ENCODE data around the gene LHX3.

The LHX3 gene

GRCh38 chr9:136182850-136183422 is 22.0 kb downstream of the LHX3 start:
- TF ChIP-seq CTCF (IDR thresholded peaks at IDR 0.05) = no peak
- H3K9me3 Mint-ChIP-seq = no peaks in the 10 kb centered on the region
- H3K27me3 Mint-ChIP-seq (ENCODE audit: low read depth, poor library complexity) = peaks cover 64% of the 10 kb centered on the region
- H3K36me3 Mint-ChIP-seq (ENCODE audit: low read depth) = no peaks in the 10 kb centered on the region
- no peak for DNase-seq
- peaks cover 24% of the 10 kb centered on the region for H3K4me1 Mint-ChIP-seq
- H3K4me3 Mint-ChIP-seq = no peak overlapping the region
- no peak overlapping the region for H3K27ac Mint-ChIP-seq

GRCh38 chr9:136182420-136182787 is 22.5 kb downstream of the LHX3 start:
- Mint-ChIP-seq H3K4me1 (peaks cover 26% of the 10 kb centered on the region), H3K9me3 (no peaks in the 10 kb centered on the region), H3K27ac (no peak overlapping the region), H3K27me3 (ENCODE audit: low read depth, poor library complexity) (peaks cover 58% of the 10 kb centered on the region), H3K36me3 (ENCODE audit: low read depth) (no peaks in the 10 kb centered on the region), H3K4me3 (no peak overlapping the region)
- no peak for DNase-seq
- TF ChIP-seq CTCF (IDR thresholded peaks at IDR 0.05) = no peak

- peaks cover 56% of the 10 kb centered on the region for H3K27me3 Mint-ChIP-seq (ENCODE audit: low read depth, poor library complexity)
- H3K4me3 Mint-ChIP-seq = no peak overlapping the region
- H3K9me3 Mint-ChIP-seq = no peaks in the 10 kb centered on the region
- H3K27ac Mint-ChIP-seq = no peak overlapping the region
- peaks cover 29% of the 10 kb centered on the region for H3K4me1 Mint-ChIP-seq
- H3K36me3 Mint-ChIP-seq (ENCODE audit: low read depth) = no peaks in the 10 kb centered on the region
- no peak for TF ChIP-seq CTCF (IDR thresholded peaks at IDR 0.05)
- no peak for DNase-seq
Observed at GRCh38 chr9:136181784-136182419, 23.0 kb downstream of the LHX3 start.

GRCh38 chr9:136180586-136180985 is 24.3 kb downstream of the LHX3 start:
- H3K4me3 Mint-ChIP-seq = no peak overlapping the region
- TF ChIP-seq CTCF (IDR thresholded peaks at IDR 0.05) = no peak
- no peaks in the 10 kb centered on the region for H3K36me3 Mint-ChIP-seq (ENCODE audit: low read depth)
- H3K27ac Mint-ChIP-seq = no peak overlapping the region
- peaks cover 44% of the 10 kb centered on the region for H3K27me3 Mint-ChIP-seq (ENCODE audit: low read depth, poor library complexity)
- H3K4me1 Mint-ChIP-seq = peaks cover 33% of the 10 kb centered on the region
- H3K9me3 Mint-ChIP-seq = no peaks in the 10 kb centered on the region
- DNase-seq = no peak

- no peak for TF ChIP-seq CTCF (IDR thresholded peaks at IDR 0.05)
- no peak overlapping the region for H3K27ac Mint-ChIP-seq
- DNase-seq = no peak
- H3K27me3 Mint-ChIP-seq (ENCODE audit: low read depth, poor library complexity) = peaks cover 38% of the 10 kb centered on the region
- peaks cover 36% of the 10 kb centered on the region for H3K4me1 Mint-ChIP-seq
- H3K36me3 Mint-ChIP-seq (ENCODE audit: low read depth) = no peaks in the 10 kb centered on the region
- no peaks in the 10 kb centered on the region for H3K9me3 Mint-ChIP-seq
- no peak overlapping the region for H3K4me3 Mint-ChIP-seq
Observed at GRCh38 chr9:136179761-136180160, 25.2 kb downstream of the LHX3 start.

GRCh38 chr9:136179101-136179616 is 25.8 kb downstream of the LHX3 start:
- no peak for TF ChIP-seq CTCF (IDR thresholded peaks at IDR 0.05)
- Mint-ChIP-seq H3K4me1 (peaks cover 37% of the 10 kb centered on the region), H3K36me3 (ENCODE audit: low read depth) (no peaks in the 10 kb centered on the region), H3K27ac (no peak overlapping the region), H3K27me3 (ENCODE audit: low read depth, poor library complexity) (peaks cover 35% of the 10 kb centered on the region), H3K9me3 (no peaks in the 10 kb centered on the region), H3K4me3 (no peak overlapping the region)
- DNase-seq = no peak
